Naive thymus-derived CD8-positive, alpha-beta T cell (primary cell): ENCODE results near the gene NUDT7. TPM values are rescaled to one million over a fixed set of nuclear protein-coding genes. Genes with fewer than 3 reads are reported as not detected.

Experiments
- ATAC-seq, 2 donors: fragments of 150-1000 bp; cut with Tn5 transposase in 1 of 2; sonication (Bioruptor Pico), chemical (Tn5 transposase) in 1 of 2; 1 replicate in 1 of 2; 2 replicates in 1 of 2; pipeline ENCODE4 v1.10.0; 2021; ENCODE audit warnings: mild to moderate bottlenecking in 2 of 2, moderate library complexity in 2 of 2
- POLR2A ChIA-PET: fragments of 350-600 bp; sonication (Branson Sonifier 250); formaldehyde crosslinking; loops from one replicate; lab custom pipeline; 2021; ENCODE audit warnings: antibody characterized with exemption; lab: Charles Lee
- DNase-seq, 10 donors: peaks; one replicate each; pipeline versions ENCODE4 v3.0.0 to v3.0.0-alpha.2; 2020 to 2022
- H3K27ac Mint-ChIP-seq, 10 donors: one replicate each; pipeline ENCODE4 v1.8.0; 2020 to 2022; ENCODE audit warnings: mild to moderate bottlenecking in 10 of 10, mixed read lengths in 10 of 10, moderate library complexity in 4 of 10, inconsistent platforms in 1 of 10
- H3K27me3 Mint-ChIP-seq, 5 donors: one replicate each; pipeline ENCODE4 v1.8.0; 2021 to 2022; ENCODE audit warnings: mixed read lengths in 5 of 5
- H3K36me3 Mint-ChIP-seq, 3 donors: one replicate each; pipeline ENCODE4 v1.8.0; 2020 to 2022; ENCODE audit warnings: mixed read lengths in 3 of 3, mild to moderate bottlenecking in 2 of 3, inconsistent platforms in 1 of 3
- H3K4me1 Mint-ChIP-seq, 4 donors: one replicate each; pipeline ENCODE4 v1.8.0; 2021 to 2022; ENCODE audit warnings: mixed read lengths in 4 of 4
- H3K4me3 Mint-ChIP-seq, 10 donors: one replicate each; pipeline ENCODE4 v1.8.0; 2020 to 2022; ENCODE audit warnings: mild to moderate bottlenecking in 10 of 10, mixed read lengths in 10 of 10, moderate library complexity in 6 of 10, inconsistent platforms in 1 of 10
- H3K9me3 Mint-ChIP-seq, 9 donors: one replicate each; pipeline ENCODE4 v1.8.0; 2020 to 2022; ENCODE audit warnings: mixed read lengths in 9 of 9, mild to moderate bottlenecking in 3 of 9, inconsistent platforms in 1 of 9, moderate library complexity in 1 of 9
- polyA plus RNA-seq, 3 donors: library from polyadenylated mRNA; unstranded; fragments of 300-500 nt; fragmentation: Illumina TruSeq; gene quantifications; one replicate each; pipeline ENCODE4 v1.2.3, GENCODE V29; 2021
- total RNA-seq, 8 experiments: library from RNA in 2 of 8; stranded (reverse) in 2 of 8; gene quantifications; one replicate each; pipeline ENCODE4 v1.2.3 and lab custom pipeline; 2021 to 2026

NUDT7 gene
- total and polyA plus RNA-seq, 5 experiments from 2014 or later, result 5.5 to 18.5 (median 11.6) TPM

GRCh38 chr16:77690416-77690815 lies 31.9 kb upstream of the NUDT7 start:
- POLR2A ChIA-PET, result no interaction called here
- DNase-seq (no peak), ATAC-seq (no peak)
- no peaks in the 10 kb centered on the region for H3K9me3 Mint-ChIP-seq
- H3K4me1 Mint-ChIP-seq, result no peaks in the 10 kb centered on the region
- no peak overlapping the region for H3K27ac Mint-ChIP-seq
- H3K27me3 Mint-ChIP-seq, result peaks cover 8 to 64% (median 33%) of the 10 kb centered on the region in 5 donors
- no peak overlapping the region for H3K4me3 Mint-ChIP-seq
- no peaks in the 10 kb centered on the region for H3K36me3 Mint-ChIP-seq

- Mint-ChIP-seq H3K36me3 (no peaks in the 10 kb centered on the region), H3K9me3 (no peaks in the 10 kb centered on the region), H3K27ac (no peak overlapping the region), H3K4me3 (no peak overlapping the region), H3K27me3 (peaks cover 8 to 56% (median 29%) of the 10 kb centered on the region in 5 donors), H3K4me1 (no peaks in the 10 kb centered on the region)
- POLR2A ChIA-PET, result no interaction called here
- DNase-seq, result no peak
- ATAC-seq, result no peak
These were observed 29.7 kb upstream of the NUDT7 start for GRCh38 chr16:77692612-77693011.

GRCh38 chr16:77696149-77696548 lies 26.2 kb upstream of the NUDT7 start:
- Mint-ChIP-seq H3K36me3 (no peaks in the 10 kb centered on the region), H3K27me3 (peaks cover 4 to 45% (median 28%) of the 10 kb centered on the region in 5 donors), H3K9me3 (no peaks in the 10 kb centered on the region), H3K4me3 (no peak overlapping the region), H3K27ac (no peak overlapping the region), H3K4me1 (no peaks in the 10 kb centered on the region)
- no peak for ATAC-seq
- DNase-seq, result no peak
- POLR2A ChIA-PET, result no interaction called here

GRCh38 chr16:77700846-77701245 lies 21.5 kb upstream of the NUDT7 start:
- DNase-seq (no peak), ATAC-seq (no peak)
- H3K27ac Mint-ChIP-seq, result no peak overlapping the region
- no peak overlapping the region for H3K4me3 Mint-ChIP-seq
- H3K4me1 Mint-ChIP-seq, result no peaks in the 10 kb centered on the region
- H3K36me3 Mint-ChIP-seq, result peaks cover 0 to 4% (median 0%) of the 10 kb centered on the region in 3 donors
- peaks cover 0 to 26% (median 16%) of the 10 kb centered on the region in 5 donors for H3K27me3 Mint-ChIP-seq
- POLR2A ChIA-PET, result no interaction called here
- H3K9me3 Mint-ChIP-seq, result peaks cover 0 to 8% (median 0%) of the 10 kb centered on the region in 9 donors

- H3K9me3 Mint-ChIP-seq, result peaks cover 0 to 8% (median 0%) of the 10 kb centered on the region in 9 donors
- H3K36me3 Mint-ChIP-seq, result peaks cover 0 to 4% (median 0%) of the 10 kb centered on the region in 3 donors
- H3K4me1 Mint-ChIP-seq, result no peaks in the 10 kb centered on the region
- no peak overlapping the region for H3K4me3 Mint-ChIP-seq
- ATAC-seq (no peak), DNase-seq (no peak)
- POLR2A ChIA-PET, result no interaction called here
- no peak overlapping the region for H3K27ac Mint-ChIP-seq
- H3K27me3 Mint-ChIP-seq, result peaks cover 0 to 23% (median 15%) of the 10 kb centered on the region in 5 donors
These were observed 17.0 kb upstream of the NUDT7 start for GRCh38 chr16:77705351-77705750.

- no peaks in the 10 kb centered on the region for H3K4me1 Mint-ChIP-seq
- POLR2A ChIA-PET, result no interaction called here
- DNase-seq, result no peak
These were observed 11.1 kb upstream of the NUDT7 start for GRCh38 chr16:77711179-77711578.

GRCh38 chr16:77711775-77712174 lies 10.5 kb upstream of the NUDT7 start:
- H3K27ac Mint-ChIP-seq, result no peak overlapping the region
- no peaks in the 10 kb centered on the region for H3K9me3 Mint-ChIP-seq
- DNase-seq, result no peak
- no peaks in the 10 kb centered on the region for H3K36me3 Mint-ChIP-seq
- POLR2A ChIA-PET, result no interaction called here
- H3K27me3 Mint-ChIP-seq, result peaks cover 0 to 9% (median 5%) of the 10 kb centered on the region in 5 donors
- ATAC-seq, result no peak
- peak overlapping the region in 1 of 10 donors; percentile 39 for H3K4me3 Mint-ChIP-seq
- no peaks in the 10 kb centered on the region for H3K4me1 Mint-ChIP-seq

More at GRCh38 chr16:77711179-77711578, 11.1 kb upstream of the NUDT7 start:
- Mint-ChIP-seq H3K4me3 (no peak overlapping the region), H3K36me3 (no peaks in the 10 kb centered on the region), H3K9me3 (no peaks in the 10 kb centered on the region), H3K27ac (peak overlapping the region in 1 of 10 donors; percentile 15), H3K27me3 (peaks cover 0 to 10% (median 8%) of the 10 kb centered on the region in 5 donors)
- ATAC-seq, result no peak

- ATAC-seq, result no peak
- H3K4me3 Mint-ChIP-seq, result no peak overlapping the region
- no peaks in the 10 kb centered on the region for H3K27me3 Mint-ChIP-seq
- H3K4me1 Mint-ChIP-seq, result no peaks in the 10 kb centered on the region
- H3K27ac Mint-ChIP-seq, result no peak overlapping the region
- no peak for DNase-seq
- no peaks in the 10 kb centered on the region for H3K9me3 Mint-ChIP-seq
- POLR2A ChIA-PET, result no interaction called here
- no peaks in the 10 kb centered on the region for H3K36me3 Mint-ChIP-seq
These were observed 7.2 kb upstream of the NUDT7 start for GRCh38 chr16:77715145-77715544.

GRCh38 chr16:77721752-77722308 lies 484 bp upstream of the NUDT7 start:
- POLR2A ChIA-PET, result interaction anchor here (0.7 to 1.5 kb wide), 3 partner anchors 10 to 378 kb away, joined by 3 to 5 read pairs (median 5); partner anchors contain the start of gene WWOX
- peak; percentile 21 to 23 for ATAC-seq
- H3K36me3 Mint-ChIP-seq, result peaks cover 0 to 7% (median 5%) of the 10 kb centered on the region in 3 donors

GRCh38 chr16:77723108-77723514 lies 797 bp downstream of the NUDT7 start:
- Mint-ChIP-seq H3K4me3 (peak overlapping the region; percentile 82 to 93 (median 90)), H3K27ac (peak overlapping the region; percentile 49 to 92 (median 87)), H3K9me3 (no peaks in the 10 kb centered on the region), H3K4me1 (peaks cover 4 to 21% (median 15%) of the 10 kb centered on the region in 4 donors), H3K36me3 (peaks cover 0 to 7% (median 5%) of the 10 kb centered on the region in 3 donors), H3K27me3 (no peaks in the 10 kb centered on the region)
- DNase-seq (peak in 4 of 10 donors; percentile 0 to 17 (median 12)), ATAC-seq (peak in 1 of 2 donors; percentile 30)
- POLR2A ChIA-PET, result no interaction called here

More at GRCh38 chr16:77721752-77722308, 484 bp upstream of the NUDT7 start:
- H3K27ac Mint-ChIP-seq, result peak overlapping the region; percentile 49 to 92 (median 87)
- no peaks in the 10 kb centered on the region for H3K27me3 Mint-ChIP-seq
- peaks cover 4 to 21% (median 15%) of the 10 kb centered on the region in 4 donors for H3K4me1 Mint-ChIP-seq
- DNase-seq, result no peak
- no peaks in the 10 kb centered on the region for H3K9me3 Mint-ChIP-seq
- H3K4me3 Mint-ChIP-seq, result peak overlapping the region; percentile 82 to 93 (median 90)

GRCh38 chr16:77724174-77724573 lies 1.9 kb downstream of the NUDT7 start:
- POLR2A ChIA-PET, result interaction anchor here (0.7 kb wide), 1 partner anchor 67 kb away, joined by 4 read pairs; no protein-coding TSS in a partner anchor
- Mint-ChIP-seq H3K27me3 (no peaks in the 10 kb centered on the region), H3K27ac (peak overlapping the region in 7 of 10 donors; percentile 5 to 63 (median 33)), H3K36me3 (peaks cover 0 to 9% (median 7%) of the 10 kb centered on the region in 3 donors), H3K9me3 (no peaks in the 10 kb centered on the region), H3K4me1 (peaks cover 4 to 21% (median 15%) of the 10 kb centered on the region in 4 donors), H3K4me3 (peak overlapping the region in 8 of 10 donors; percentile 8 to 93 (median 41))
- ATAC-seq (no peak), DNase-seq (no peak)

GRCh38 chr16:77729951-77730350 lies 7.6 kb downstream of the NUDT7 start:
- ATAC-seq (no peak), DNase-seq (no peak)
- POLR2A ChIA-PET, result no interaction called here
- no peak overlapping the region for H3K27ac Mint-ChIP-seq
- peaks cover 13 to 42% (median 27%) of the 10 kb centered on the region in 3 donors for H3K36me3 Mint-ChIP-seq
- H3K4me3 Mint-ChIP-seq, result no peak overlapping the region
- H3K27me3 Mint-ChIP-seq, result no peaks in the 10 kb centered on the region
- no peaks in the 10 kb centered on the region for H3K4me1 Mint-ChIP-seq
- peaks cover 0 to 11% (median 5%) of the 10 kb centered on the region in 9 donors for H3K9me3 Mint-ChIP-seq

GRCh38 chr16:77732241-77732946 lies 10.1 kb downstream of the NUDT7 start:
- no peak for DNase-seq
- Mint-ChIP-seq H3K27me3 (no peaks in the 10 kb centered on the region), H3K36me3 (peaks cover 18 to 47% (median 25%) of the 10 kb centered on the region in 3 donors), H3K9me3 (peaks cover 0 to 11% (median 7%) of the 10 kb centered on the region in 9 donors), H3K4me3 (no peak overlapping the region), H3K4me1 (peaks cover 0 to 7% (median 0%) of the 10 kb centered on the region in 4 donors), H3K27ac (no peak overlapping the region)
- ATAC-seq, result no peak
- POLR2A ChIA-PET, result interaction anchor here (1.4 kb wide), 1 partner anchor 10 kb away, joined by 5 read pairs; the partner anchor contains the start of gene NUDT7
